K562 (cell line): ENCODE data around the gene LRP10. TPM values are rescaled to one million over a fixed set of nuclear protein-coding genes. Genes with fewer than 3 reads are reported as not detected.
A peak's percentile ranks its signal among the peaks of the same experiment; 100 is the strongest.

Source experiments
- ATAC-seq: fragments of 200-7000 bp; cut with Tn5 transposase; 3 replicates; pipeline ENCODE4 v1.9.1; 2020; ENCODE audit warnings: moderate library complexity
- BruUV-seq: library from RNA; stranded (reverse); fragments of 400-500 nt; replicated peaks from 2 replicates; lab custom pipeline; 2021; lab: Mats Ljungman, UMichigan
- CTCF ChIA-PET: fragments of 300-600 bp; formaldehyde crosslinking; extraction: SDS; loops from one replicate; lab custom pipeline; 2021; ENCODE audit warnings: low intra/inter-chr PET ratio; lab: Yijun Ruan, JAX
- POLR2A ChIA-PET: fragments of 300-600, 350-650 bp; sonication (Branson Sonifier 250); formaldehyde crosslinking; extraction: SDS; loops from one replicate; lab custom pipeline; 2021; ENCODE audit warnings: antibody characterized with exemption, inconsistent platforms; lab: Yijun Ruan, JAX
- DNase-seq, 4 experiments: peaks; one replicate each; pipeline versions ENCODE4 v3.0.0 to v3.0.0-alpha.2; 2011 to 2018; ENCODE audit warnings: low spot score in 3 of 4, mixed read lengths in 3 of 4; ENCODE audit errors: extremely low read depth in 1 of 4
- FAIRE-seq: peaks from 2 replicates; lab custom pipeline; 2011; peaks lifted over from hg19 to GRCh38; lab: Jason Lieb, UNC
- H2AFZ ChIP-seq: 2 replicates; pipeline ENCODE4 v1.6.0; 2011; ENCODE audit warnings: low read depth, low read length, control low read depth, inconsistent platforms
- H3K27ac ChIP-seq: fragments of 200-600 bp; 3 replicates; pipeline ENCODE4 v1.8.0; 2011; ENCODE audit warnings: low read depth, mild to moderate bottlenecking, control low read depth, inconsistent platforms, low read length, moderate library complexity, mixed read lengths; ENCODE audit errors: extremely low read depth
- H3K27me3 ChIP-seq, 2 experiments: fragments of 300-600 bp in 1 of 2; 2 replicates in 1 of 2; 3 replicates in 1 of 2; pipeline versions ENCODE4 v1.6.0 to v1.8.0; 2011; ENCODE audit warnings: inconsistent platforms in 2 of 2, low read length in 2 of 2, mild to moderate bottlenecking in 1 of 2, mixed read lengths in 1 of 2, moderate library complexity in 1 of 2; ENCODE audit not compliant: control insufficient read depth in 2 of 2, insufficient read depth in 2 of 2
- H3K36me3 ChIP-seq: fragments of 300-600 bp; 3 replicates; pipeline ENCODE4 v1.8.0; 2011; ENCODE audit warnings: mild to moderate bottlenecking, low read length, inconsistent platforms; ENCODE audit not compliant: control insufficient read depth, insufficient read depth
- H3K4me1 ChIP-seq, 2 experiments: fragments of 200-600 bp in 1 of 2; replicated peaks in 1 of 2; 2 replicates in 1 of 2; 3 replicates in 1 of 2; pipeline versions ENCODE4 v1.5.1 to v1.8.0; 2011; ENCODE audit warnings: inconsistent platforms in 2 of 2, low read length in 2 of 2, mild to moderate bottlenecking in 1 of 2, mixed read lengths in 1 of 2, moderate library complexity in 1 of 2; ENCODE audit not compliant: control insufficient read depth in 2 of 2, insufficient read depth in 2 of 2
- H3K4me2 ChIP-seq: 2 replicates; pipeline ENCODE4 v1.6.1; 2011; ENCODE audit warnings: low read length, control low read depth, inconsistent platforms, mixed read lengths; ENCODE audit not compliant: insufficient read depth
- H3K4me3 ChIP-seq: fragments of 200-600 bp; sonication (generic), shearing (Covaris generic); 2 replicates; pipeline ENCODE4 v1.5.1; 2016; ENCODE audit warnings: control low read depth, inconsistent platforms
- H3K79me2 ChIP-seq: fragments of 200-600 bp; 3 replicates; pipeline ENCODE4 v1.8.0; 2011; ENCODE audit warnings: low read length, inconsistent platforms; ENCODE audit not compliant: control insufficient read depth, insufficient read depth
- H3K9ac ChIP-seq, 2 experiments: 2 replicates each; pipeline versions ENCODE4 v1.6.0 to v1.6.1; 2011; ENCODE audit warnings: low read depth in 2 of 2, low read length in 2 of 2, control low read depth in 1 of 2, inconsistent platforms in 1 of 2, mild to moderate bottlenecking in 1 of 2, mixed read lengths in 1 of 2; ENCODE audit not compliant: insufficient read depth in 1 of 2
- H3K9me1 ChIP-seq: one replicate; pipeline ENCODE4 v1.6.0; 2011; ENCODE audit warnings: inconsistent platforms, mild to moderate bottlenecking, low read length, moderate library complexity; ENCODE audit not compliant: control insufficient read depth, insufficient read depth
- H3K9me3 ChIP-seq: replicated peaks from 2 replicates; pipeline ENCODE4 v1.5.1; 2011; ENCODE audit warnings: low read depth, low read length, inconsistent platforms; ENCODE audit not compliant: control insufficient read depth, insufficient read depth
- H4K20me1 ChIP-seq: replicated peaks from 2 replicates; pipeline ENCODE4 v1.6.1; 2011; ENCODE audit warnings: low read length, inconsistent platforms, mixed read lengths; ENCODE audit not compliant: control insufficient read depth, insufficient read depth
- CHD7 ChIP-seq: fragments of 200-600 bp; sonication (generic); IDR thresholded peaks from one replicate; pipeline ENCODE4 v1.6.1; 2012; ENCODE audit warnings: mild to moderate bottlenecking, low read depth, low read length, inconsistent platforms
- MBD1 ChIP-seq: fragments of 250-450 bp; sonication (Bioruptor Pico); IDR thresholded peaks from 2 replicates; pipeline ENCODE4 v1.8.0; 2022; ENCODE audit warnings: inconsistent platforms
- PCBP1 ChIP-seq: fragments of 200-400 bp; formaldehyde crosslinking; IDR thresholded peaks from 2 replicates; pipeline ENCODE4 v1.6.1; 2018; ENCODE audit warnings: mild to moderate bottlenecking, low read depth, low read length; ENCODE audit not compliant: poor library complexity, severe bottlenecking
- POLR2G ChIP-seq: fragments of 200-400 bp; formaldehyde crosslinking; IDR thresholded peaks from 2 replicates; pipeline ENCODE4 v1.6.1; 2017; ENCODE audit warnings: low read depth, mild to moderate bottlenecking, antibody characterized with exemption, low read length, moderate library complexity
- ZBTB33 ChIP-seq: sonication (generic); formaldehyde crosslinking; IDR thresholded peaks from 2 replicates; pipeline ENCODE4 v1.8.1; 2023; ENCODE audit warnings: mild to moderate bottlenecking, missing genetic modification reagents
- WGBS: fragments of 100-300 bp; shearing (Covaris generic); methylation state at CpG from one replicate; pipeline ENCODE4 v1.1.6; 2016; ENCODE audit warnings: low coverage, mixed read lengths; ENCODE audit not compliant: insufficient coverage; ENCODE audit errors: missing lambda C conversion rate; 5-methylcytosine and 5-hydroxymethylcytosine counted together
- in situ Hi-C: fragments of 300-500 bp; cut with MboI; formaldehyde crosslinking; loops from 4 replicates; pipeline ENCODE4 v1.15.0; 2018; ENCODE audit warnings: inconsistent platforms, mixed read lengths
- intact Hi-C: fragments of 100-400 bp; cut with micrococcal nuclease; formaldehyde crosslinking; loops from 2 replicates; pipeline ENCODE4 v1.14.2; 2022
- polyA plus RNA-seq, 8 experiments: library from polyadenylated mRNA; depleted of rRNA in 4 of 8; stranded (reverse) in 5 of 8; unstranded in 3 of 8; fragments of >200 nt; fragmentation: Nextera tagmentation in 2 of 8; fragmentation: Illumina TruSeq in 1 of 8; extraction: Ambion mirVana in 2 of 8; extraction: Trizol in 1 of 8; gene quantifications; 2 replicates each; pipeline versions ENCODE4 v1.2.1 to v1.2.3, GENCODE V29; 2011 to 2014; ENCODE audit warnings: inconsistent platforms in 1 of 8, missing spikeins in 1 of 8
- total RNA-seq, 7 experiments: library from RNA; depleted of rRNA in 6 of 7; stranded (reverse); fragments of >200 nt in 6 of 7; fragmentation: Illumina TruSeq in 2 of 7; extraction: Trizol in 2 of 7; gene quantifications; 2 replicates each; pipeline versions ENCODE4 v1.2.1 to v1.2.3, GENCODE V29; 2011 to 2021; ENCODE audit warnings: low replicate concordance in 1 of 7

The LRP10 gene
- total and polyA plus RNA-seq, 9 of the 15 experiments (the other 6 are each of a cell fraction or from before 2014, with no cell fraction given) = 1.3 to 45.5 (median 10.9) TPM

GRCh38 chr14:22822016-22822570, 49.4 kb upstream of the LRP10 start:
- ChIA-PET POLR2A (interaction anchor here (0.6 to 2.6 kb wide), 6 partner anchors 9 to 90 kb away, joined by 3 to 6 read pairs (median 4); no protein-coding TSS in a partner anchor), CTCF (interaction anchor here (0.6 to 4.2 kb wide), 5 partner anchors 29 to 248 kb away, joined by 3 to 44 read pairs (median 5); no protein-coding TSS in a partner anchor)
- H3K4me1 ChIP-seq = peaks cover 18 to 30% of the 10 kb centered on the region in 2 experiments; a peak in 4 of 5 replicates
- FAIRE-seq (no peak), ATAC-seq (no peak), DNase-seq (peak in 1 of 4 experiments; percentile 26)
- no peaks in the 10 kb centered on the region for H4K20me1 ChIP-seq
- in situ Hi-C loops = no loop called here
- no peaks in the 10 kb centered on the region for H3K9me3 ChIP-seq
- no TSS peak for BruUV-seq
- H3K9ac ChIP-seq = 0 out of 4 replicates have a peak overlapping the region, but pooled peaks of 1 of the 2 experiments have one; percentile 31
- H2AFZ ChIP-seq = peak overlapping the region; percentile 71
- no peaks in the 10 kb centered on the region for H3K36me3 ChIP-seq
- no peaks in the 10 kb centered on the region for H3K9me1 ChIP-seq
- intact Hi-C loops = loop anchor here (1.0 to 5.0 kb wide), 3 partner anchors 31 to 77 kb away; partner anchors contain the start of gene LRP10
- no peak overlapping the region for H3K27ac ChIP-seq
- no peak overlapping the region for H3K4me2 ChIP-seq
- H3K4me3 ChIP-seq = no peak overlapping the region
- 91% methylated on average over 17 of the region's 32 CpGs for WGBS
- no peaks in the 10 kb centered on the region for H3K27me3 ChIP-seq
- no peaks in the 10 kb centered on the region for H3K79me2 ChIP-seq
- TF ChIP-seq PCBP1 (peak; percentile 23), CHD7 (no peak), MBD1 (no peak), POLR2G (0 out of 2 replicates have a peak, but pooled peaks have one; percentile 40), ZBTB33 (CRISPR knock-in tag) (peak; percentile 82)
